Esophagus squamous epithelium (tissue), 5 donors: ENCODE results near the gene FYN. TPM values are rescaled to one million over a fixed set of nuclear protein-coding genes. Genes with fewer than 3 reads are reported as not detected.
A peak's percentile ranks its signal among the peaks of the same experiment; 100 is the strongest.

Experiments
- DNase-seq: peaks from one replicate; lab custom pipeline; 2025; lab: John Stamatoyannopoulos, UW
- H3K27ac ChIP-seq, 4 donors: fragments of 200-600 bp; sonication (generic); one replicate each; pipeline ENCODE4 v1.5.1; 2016 to 2019; ENCODE audit warnings: mild to moderate bottlenecking in 1 of 4
- H3K27me3 ChIP-seq, 4 donors: fragments of 200-600 bp; sonication (generic); 1 replicate in 3 of 4; 2 replicates in 1 of 4; pipeline versions ENCODE4 v1.5.1 to v1.6.0; 2017 to 2021; ENCODE audit warnings: antibody characterized with exemption in 1 of 4
- H3K36me3 ChIP-seq, 3 donors: fragments of 200-600 bp; sonication (generic); one replicate each; pipeline ENCODE4 v1.5.1; 2016 to 2019
- H3K4me1 ChIP-seq, 3 donors: fragments of 200-600 bp; sonication (generic); one replicate each; pipeline ENCODE4 v1.5.1; 2017 to 2019
- H3K4me3 ChIP-seq, 4 donors: fragments of 200-600 bp; sonication (generic); 1 replicate in 3 of 4; 2 replicates in 1 of 4; pipeline ENCODE4 v1.5.1; 2016 to 2019; ENCODE audit warnings: mild to moderate bottlenecking in 2 of 4, moderate library complexity in 1 of 4
- H3K9me3 ChIP-seq, 3 donors: fragments of 200-600 bp; sonication (generic); one replicate each; pipeline ENCODE4 v1.5.1; 2016 to 2019
- CTCF ChIP-seq, 6 experiments: fragments of 450-650 bp in 4 of 6; fragments of 200-600 bp in 2 of 6; sonication (generic) in 2 of 6; IDR thresholded peaks; one replicate each; pipeline ENCODE4 v1.5.1; 2016 to 2019; ENCODE audit warnings: antibody characterized with exemption in 6 of 6, mild to moderate bottlenecking in 4 of 6, moderate library complexity in 4 of 6
- POLR2A ChIP-seq, 4 donors: fragments of 450-650 bp; IDR thresholded peaks; one replicate each; pipeline ENCODE4 v1.6.1; 2017; ENCODE audit warnings: antibody characterized with exemption in 4 of 4, mild to moderate bottlenecking in 4 of 4, moderate library complexity in 3 of 4
- WGBS, 2 donors: methylation state at CpG; one replicate each; pipeline ENCODE4 v1.1.5; 2018; 5-methylcytosine and 5-hydroxymethylcytosine counted together
- intact Hi-C: fragments of 100-400 bp; cut with DNase I; formaldehyde crosslinking; loops from one replicate; pipeline ENCODE4 v1.15.0; 2022
- total RNA-seq, 4 donors: library from RNA; depleted of rRNA; stranded (reverse); fragments of >200 nt; gene quantifications; one replicate each; pipeline ENCODE4 v1.1.0, GENCODE V29; 2016
- donor health status: DM: yes; HTN: yes; CAD: no.

FYN gene
- total RNA-seq, 4 donors from 2014 or later = 11.8 to 54.6 (median 21.4) TPM

- no peak overlapping the region for H3K4me3 ChIP-seq
- H3K36me3 ChIP-seq = no peaks in the 10 kb centered on the region
- no peaks in the 10 kb centered on the region for H3K9me3 ChIP-seq
- intact Hi-C loops = no loop called here
- no peaks in the 10 kb centered on the region for H3K27me3 ChIP-seq
- peaks cover 0 to 20% (median 9%) of the 10 kb centered on the region in 3 donors for H3K4me1 ChIP-seq
- no peak for DNase-seq
- 74 to 76% methylated on average over 6 of the region's 6 CpGs for WGBS, 2 donors
- peak overlapping the region in 1 of 4 donors; percentile 2 for H3K27ac ChIP-seq
- TF ChIP-seq POLR2A (IDR thresholded peaks at IDR 0.05) (no peak), CTCF (IDR thresholded peaks at IDR 0.05) (no peak)
These were observed 55.7 kb downstream of the FYN start for GRCh38 chr6:111817451-111818120.

- Histone ChIP-seq H3K27ac (no peak overlapping the region), H3K9me3 (no peaks in the 10 kb centered on the region), H3K4me1 (peaks cover 0 to 24% (median 10%) of the 10 kb centered on the region in 3 donors), H3K27me3 (no peaks in the 10 kb centered on the region), H3K36me3 (no peaks in the 10 kb centered on the region), H3K4me3 (no peak overlapping the region)
- TF ChIP-seq CTCF (IDR thresholded peaks at IDR 0.05) (no peak), POLR2A (IDR thresholded peaks at IDR 0.05) (no peak)
- DNase-seq = no peak
- intact Hi-C loops = no loop called here
- WGBS, 2 donors = 73 to 74% methylated on average over 8 of the region's 8 CpGs
These were observed 59.5 kb downstream of the FYN start for GRCh38 chr6:111813677-111814310.

DNA sequence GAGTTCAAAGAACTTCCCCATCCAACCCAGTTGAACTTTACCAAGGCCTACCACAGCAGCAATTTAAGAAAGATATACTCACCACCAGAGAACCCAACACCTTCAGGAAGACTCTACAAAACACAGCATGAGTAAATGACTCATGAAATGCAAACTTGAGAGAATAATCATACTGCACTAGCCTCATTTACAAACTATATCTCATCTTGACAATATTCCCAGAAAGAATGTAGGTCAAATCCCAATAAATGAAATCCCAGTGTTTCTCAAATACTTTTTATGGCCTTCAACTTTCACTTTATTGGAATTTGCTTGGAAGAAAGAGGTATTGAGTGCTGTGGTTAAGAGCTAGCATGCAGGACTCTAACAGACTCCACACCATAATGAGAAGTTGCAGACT, 60.0 kb downstream of the FYN start:
- Histone ChIP-seq H3K4me1 (peaks cover 0 to 18% (median 5%) of the 10 kb centered on the region in 3 donors), H3K27ac (no peak overlapping the region), H3K9me3 (no peaks in the 10 kb centered on the region), H3K36me3 (no peaks in the 10 kb centered on the region), H3K4me3 (no peak overlapping the region), H3K27me3 (no peaks in the 10 kb centered on the region)
- intact Hi-C loops = no loop called here
- DNase-seq = no peak
- TF ChIP-seq CTCF (IDR thresholded peaks at IDR 0.05) (no peak), POLR2A (IDR thresholded peaks at IDR 0.05) (no peak)

DNA sequence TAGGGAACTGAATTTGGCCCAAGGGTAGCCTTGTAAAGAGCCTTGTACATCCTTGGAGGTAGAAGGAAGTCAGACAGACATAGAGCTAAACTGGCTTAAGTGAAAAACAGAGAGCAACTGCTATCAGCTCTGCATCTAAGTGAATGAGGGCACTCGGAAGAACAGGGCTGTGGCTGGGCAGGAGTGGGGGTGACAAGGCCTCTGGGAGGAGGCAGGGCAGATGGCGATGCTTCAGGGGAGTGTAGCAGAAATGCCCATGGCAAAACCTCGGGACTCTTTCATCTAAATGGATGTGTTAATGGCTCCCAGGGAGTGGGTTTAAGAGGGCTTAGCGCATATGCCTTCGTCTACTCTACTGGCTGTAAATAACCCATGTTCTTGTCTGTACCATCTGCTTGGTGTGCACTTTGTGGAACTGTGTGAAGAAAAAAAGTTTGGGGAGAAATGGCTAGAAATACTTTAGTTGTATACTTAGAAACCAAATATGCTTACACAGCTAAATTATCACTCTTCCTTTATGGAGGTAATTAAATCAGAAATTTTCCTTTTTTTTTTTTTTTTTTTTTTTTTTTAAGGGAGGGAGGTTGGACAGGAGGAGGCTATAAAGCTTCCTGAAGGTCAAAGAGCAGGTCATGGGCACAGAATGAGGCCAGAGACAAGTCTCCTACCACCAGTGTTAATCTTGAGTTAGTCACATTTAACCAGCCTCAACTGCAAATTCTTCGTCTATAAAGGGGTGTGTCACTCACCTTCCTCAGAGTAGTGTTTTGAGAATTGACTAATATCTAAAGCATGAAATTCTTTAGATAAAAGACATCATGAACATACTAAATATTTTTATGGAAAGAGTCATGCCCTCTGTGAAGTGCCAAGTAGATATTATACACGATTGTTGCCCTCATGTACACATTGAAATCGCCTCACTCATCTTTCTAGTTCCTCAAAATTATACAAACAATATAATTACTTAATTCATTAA, 60.9 kb downstream of the FYN start:
- H3K9me3 ChIP-seq = no peaks in the 10 kb centered on the region
- no peak overlapping the region for H3K27ac ChIP-seq
- intact Hi-C loops = no loop called here
- no peaks in the 10 kb centered on the region for H3K36me3 ChIP-seq
- DNase-seq = no peak
- H3K27me3 ChIP-seq = no peaks in the 10 kb centered on the region
- no peak overlapping the region for H3K4me3 ChIP-seq
- H3K4me1 ChIP-seq = peaks cover 0 to 11% (median 5%) of the 10 kb centered on the region in 3 donors
- 74 to 80% methylated on average over 8 of the region's 8 CpGs for WGBS, 2 donors
- no peak for TF ChIP-seq CTCF (IDR thresholded peaks at IDR 0.05)
- no peak for TF ChIP-seq POLR2A (IDR thresholded peaks at IDR 0.05)
